Nephron (organoid): ENCODE measurements around the gene GID4.

Experiments
- H3K27ac Mint-ChIP-seq, 3 experiments: 2 replicates each; pipeline ENCODE4 v1.8.0; 2020; ENCODE audit warnings: mixed read lengths in 3 of 3, mild to moderate bottlenecking in 2 of 3, moderate library complexity in 1 of 3
- H3K27me3 Mint-ChIP-seq: 2 replicates; pipeline ENCODE4 v1.8.0; 2021; ENCODE audit warnings: low read depth, mild to moderate bottlenecking, moderate library complexity, mixed read lengths
- H3K36me3 Mint-ChIP-seq: 2 replicates; pipeline ENCODE4 v1.8.0; 2020; ENCODE audit warnings: low read depth, mixed read lengths
- H3K4me1 Mint-ChIP-seq: 2 replicates; pipeline ENCODE4 v1.8.0; 2020; ENCODE audit warnings: mixed read lengths
- H3K4me3 Mint-ChIP-seq, 3 experiments: 2 replicates each; pipeline ENCODE4 v1.8.0; 2020; ENCODE audit warnings: mild to moderate bottlenecking in 3 of 3, mixed read lengths in 3 of 3, moderate library complexity in 2 of 3
- H3K9me3 Mint-ChIP-seq: 2 replicates; pipeline ENCODE4 v1.8.0; 2020; ENCODE audit warnings: mixed read lengths
- TF ChIP-seq, protein P1 (sequence below), 3 experiments: fragments of 200-600 bp; sonication (generic); IDR thresholded peaks; one replicate each; pipeline ENCODE4 v1.5.0; 2021; ENCODE audit warnings: antibody characterized with exemption in 3 of 3; ENCODE audit not compliant: unreplicated experiment in 3 of 3

Gene GID4

DNA sequence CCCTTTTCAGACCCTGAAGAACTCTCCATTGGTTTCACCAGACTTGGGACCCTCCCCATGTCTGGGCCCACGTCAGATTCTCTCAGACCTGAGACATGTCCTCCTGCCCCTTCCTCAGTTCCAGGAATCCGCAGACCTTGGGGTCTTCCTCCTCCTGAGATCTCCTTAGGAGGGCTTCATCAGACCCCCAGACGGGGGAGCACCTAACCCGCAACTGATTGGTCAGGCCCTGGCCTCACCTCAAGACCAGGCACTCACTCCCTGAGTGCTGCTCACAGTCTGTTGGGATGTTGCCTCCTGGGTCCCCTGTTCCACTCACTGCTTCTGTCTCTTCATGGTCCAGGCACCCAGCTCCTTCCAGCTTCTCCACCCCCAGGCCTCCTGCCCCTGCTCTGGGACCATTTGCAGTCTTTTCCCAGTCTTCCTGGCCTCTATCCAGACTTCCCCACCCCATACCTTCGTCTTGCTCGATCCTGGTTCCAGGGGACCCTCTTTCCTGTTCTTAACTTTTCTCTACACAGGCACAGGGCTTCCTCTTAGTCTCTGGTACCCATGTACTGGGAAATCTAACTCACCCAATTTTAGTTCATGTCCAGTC lies 1.2 kb downstream of the GID4 start:
- Mint-ChIP-seq H3K4me3 (peak overlapping the region; percentile 93 to 98 (median 94)), H3K36me3 (peaks cover 6% of the 10 kb centered on the region), H3K9me3 (no peaks in the 10 kb centered on the region), H3K4me1 (peaks cover 47% of the 10 kb centered on the region), H3K27ac (peak overlapping the region; percentile 32 to 77 (median 59)), H3K27me3 (peaks cover 3% of the 10 kb centered on the region)
- TF ChIP-seq, protein P1, sequence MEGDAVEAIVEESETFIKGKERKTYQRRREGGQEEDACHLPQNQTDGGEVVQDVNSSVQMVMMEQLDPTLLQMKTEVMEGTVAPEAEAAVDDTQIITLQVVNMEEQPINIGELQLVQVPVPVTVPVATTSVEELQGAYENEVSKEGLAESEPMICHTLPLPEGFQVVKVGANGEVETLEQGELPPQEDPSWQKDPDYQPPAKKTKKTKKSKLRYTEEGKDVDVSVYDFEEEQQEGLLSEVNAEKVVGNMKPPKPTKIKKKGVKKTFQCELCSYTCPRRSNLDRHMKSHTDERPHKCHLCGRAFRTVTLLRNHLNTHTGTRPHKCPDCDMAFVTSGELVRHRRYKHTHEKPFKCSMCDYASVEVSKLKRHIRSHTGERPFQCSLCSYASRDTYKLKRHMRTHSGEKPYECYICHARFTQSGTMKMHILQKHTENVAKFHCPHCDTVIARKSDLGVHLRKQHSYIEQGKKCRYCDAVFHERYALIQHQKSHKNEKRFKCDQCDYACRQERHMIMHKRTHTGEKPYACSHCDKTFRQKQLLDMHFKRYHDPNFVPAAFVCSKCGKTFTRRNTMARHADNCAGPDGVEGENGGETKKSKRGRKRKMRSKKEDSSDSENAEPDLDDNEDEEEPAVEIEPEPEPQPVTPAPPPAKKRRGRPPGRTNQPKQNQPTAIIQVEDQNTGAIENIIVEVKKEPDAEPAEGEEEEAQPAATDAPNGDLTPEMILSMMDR (IDR thresholded peaks at IDR 0.05; ENCODE audit: unreplicated experiment in 3 of 3), result no peak

DNA sequence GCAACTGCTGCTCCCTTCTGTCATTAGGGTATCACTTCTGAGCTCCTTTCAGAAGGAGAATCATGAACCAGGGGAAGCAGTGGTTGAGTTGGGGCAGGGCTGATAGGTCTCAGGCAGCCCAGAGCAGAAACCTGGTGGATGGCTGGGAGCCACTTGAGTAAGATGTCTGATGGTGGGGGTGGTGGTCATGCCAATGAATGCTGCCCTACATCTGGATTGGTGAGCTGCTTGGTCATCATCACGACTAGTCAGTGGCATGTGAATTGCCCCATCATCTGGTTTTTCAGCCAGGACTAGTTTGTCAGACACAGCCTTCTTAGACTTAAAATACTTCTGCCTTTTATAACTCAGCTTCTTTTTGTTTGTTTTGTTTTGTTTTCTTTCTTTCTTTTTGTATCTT lies 2.6 kb downstream of the GID4 start:
- no peaks in the 10 kb centered on the region for H3K9me3 Mint-ChIP-seq
- TF ChIP-seq, protein P1 (IDR thresholded peaks at IDR 0.05; ENCODE audit: unreplicated experiment in 3 of 3), result no peak
- H3K27ac Mint-ChIP-seq, result no peak overlapping the region
- H3K4me3 Mint-ChIP-seq, result peak overlapping the region; percentile 93 to 98 (median 94)
- peaks cover 3% of the 10 kb centered on the region for H3K27me3 Mint-ChIP-seq
- peaks cover 7% of the 10 kb centered on the region for H3K36me3 Mint-ChIP-seq
- H3K4me1 Mint-ChIP-seq, result peaks cover 47% of the 10 kb centered on the region

DNA sequence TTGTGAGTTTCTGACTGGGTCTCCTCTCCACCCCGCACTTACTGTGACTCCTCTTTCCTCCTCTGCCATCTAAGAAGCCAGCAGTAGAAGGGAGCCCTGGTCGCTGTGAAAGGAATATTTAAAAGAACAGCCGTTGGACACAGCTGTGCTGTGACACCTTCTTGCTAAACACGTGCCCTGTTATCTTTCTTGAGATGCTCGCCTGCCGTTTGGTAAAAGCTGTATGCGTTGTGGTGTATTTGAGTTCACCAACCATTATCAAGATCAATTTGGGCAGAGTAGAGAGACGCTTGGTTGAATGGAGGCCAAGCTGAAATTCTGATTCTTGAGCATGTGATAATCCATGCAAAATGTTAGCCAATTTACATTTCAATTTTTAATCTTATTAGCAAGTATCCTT lies 3.8 kb downstream of the GID4 start:
- H3K36me3 Mint-ChIP-seq, result peaks cover 15% of the 10 kb centered on the region
- H3K27ac Mint-ChIP-seq, result no peak overlapping the region

DNA sequence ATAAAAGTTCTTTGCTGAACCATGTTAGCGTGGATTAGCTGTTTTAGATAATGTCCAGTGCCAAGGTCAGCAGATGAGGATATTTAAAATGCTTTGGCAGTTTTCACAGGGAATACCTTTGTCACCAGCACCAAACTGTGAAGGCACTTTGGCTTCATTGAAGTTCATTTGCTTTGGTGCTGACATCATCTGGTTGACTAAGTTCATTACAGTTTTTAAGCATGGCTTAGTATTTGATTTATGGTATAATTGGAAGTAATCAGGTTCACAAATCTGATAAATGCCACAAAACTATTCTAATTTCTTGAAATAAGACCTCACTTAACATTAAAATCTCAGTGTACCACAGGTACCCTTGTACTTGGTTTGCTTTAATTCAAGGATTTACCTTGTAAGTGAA lies 4.3 kb downstream of the GID4 start:
- peaks cover 18% of the 10 kb centered on the region for H3K36me3 Mint-ChIP-seq
- peaks cover 34% of the 10 kb centered on the region for H3K4me1 Mint-ChIP-seq
- H3K4me3 Mint-ChIP-seq, result no peak overlapping the region
- TF ChIP-seq, protein P1 (IDR thresholded peaks at IDR 0.05; ENCODE audit: unreplicated experiment in 3 of 3), result peak; percentile 16 to 25 (median 21)
- no peak overlapping the region for H3K27ac Mint-ChIP-seq
- no peaks in the 10 kb centered on the region for H3K9me3 Mint-ChIP-seq
- peaks cover 3% of the 10 kb centered on the region for H3K27me3 Mint-ChIP-seq

More for the DNA sequence above, 3.8 kb downstream of the GID4 start:
- H3K9me3 Mint-ChIP-seq, result no peaks in the 10 kb centered on the region
- peaks cover 3% of the 10 kb centered on the region for H3K27me3 Mint-ChIP-seq
- H3K4me3 Mint-ChIP-seq, result peak overlapping the region; percentile 24 to 93 (median 66)
- TF ChIP-seq, protein P1 (IDR thresholded peaks at IDR 0.05; ENCODE audit: unreplicated experiment in 3 of 3), result no peak
- peaks cover 38% of the 10 kb centered on the region for H3K4me1 Mint-ChIP-seq

DNA sequence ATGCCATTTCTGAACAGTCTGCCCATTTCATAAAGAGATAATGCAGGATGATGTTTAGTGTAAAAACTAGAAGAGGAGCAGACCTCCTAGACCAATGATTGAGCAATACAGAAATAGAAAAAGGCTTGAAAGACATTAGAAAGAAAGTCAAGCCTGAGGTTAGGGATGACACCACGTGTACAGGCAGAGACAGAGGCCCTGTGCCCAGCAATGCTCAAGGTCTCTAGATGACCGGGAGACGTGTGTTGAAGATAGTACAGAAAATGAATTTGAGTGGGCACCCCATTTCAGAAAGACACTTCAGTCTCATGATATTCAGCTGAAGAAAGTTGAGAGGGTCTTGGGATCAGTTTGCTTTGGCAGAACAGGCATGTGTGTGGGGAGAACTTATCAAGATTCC lies 5.4 kb downstream of the GID4 start:
- Mint-ChIP-seq H3K27ac (no peak overlapping the region), H3K4me3 (no peak overlapping the region), H3K27me3 (peaks cover 3% of the 10 kb centered on the region), H3K36me3 (peaks cover 21% of the 10 kb centered on the region), H3K9me3 (no peaks in the 10 kb centered on the region), H3K4me1 (peaks cover 29% of the 10 kb centered on the region)
- TF ChIP-seq, protein P1 (IDR thresholded peaks at IDR 0.05; ENCODE audit: unreplicated experiment in 3 of 3), result no peak

DNA sequence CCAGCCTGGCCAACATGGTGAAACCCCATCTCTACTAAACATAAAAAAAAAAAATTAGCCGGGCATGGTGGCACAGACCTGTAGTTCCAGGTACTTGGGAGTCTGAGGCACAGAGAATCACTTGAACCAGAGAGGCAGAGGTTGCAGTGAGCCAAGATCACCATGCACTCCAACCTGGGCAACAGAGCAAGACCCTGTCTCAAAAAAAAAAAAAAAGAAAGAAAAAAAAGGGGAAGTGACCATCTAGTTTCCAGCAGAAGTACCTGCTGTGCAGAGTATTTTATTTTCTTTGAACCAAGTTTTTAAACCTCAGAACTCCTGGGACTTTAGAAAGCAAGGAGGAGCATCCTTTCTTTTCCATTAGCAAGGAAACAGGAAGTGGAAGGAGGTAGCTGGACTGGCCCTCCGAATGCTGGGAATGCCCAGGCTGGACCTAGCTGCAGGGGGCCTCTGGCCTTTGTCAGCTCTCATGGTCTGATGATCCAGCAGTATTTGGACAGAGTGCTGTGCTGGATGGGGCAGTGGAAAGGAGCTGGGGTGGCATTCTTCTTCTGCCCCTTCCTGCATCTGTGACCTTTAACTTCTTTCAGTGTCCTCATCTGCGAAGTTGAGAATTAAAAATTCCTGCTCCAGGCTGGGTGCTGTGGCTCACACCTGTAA lies 6.6 kb downstream of the GID4 start:
- Mint-ChIP-seq H3K27ac (no peak overlapping the region), H3K27me3 (no peaks in the 10 kb centered on the region), H3K36me3 (peaks cover 29% of the 10 kb centered on the region), H3K9me3 (no peaks in the 10 kb centered on the region), H3K4me3 (no peak overlapping the region), H3K4me1 (peaks cover 21% of the 10 kb centered on the region)
- TF ChIP-seq, protein P1 (IDR thresholded peaks at IDR 0.05; ENCODE audit: unreplicated experiment in 3 of 3), result no peak
